MCF 10A (cell line): ENCODE results near the gene KRT4. TPM values are rescaled to one million over a fixed set of nuclear protein-coding genes. Genes with fewer than 3 reads are reported as not detected.

Experiments
- BruUV-seq: library from RNA; stranded (reverse); fragments of 400-500 nt; replicated peaks from 2 replicates; lab custom pipeline; 2021; lab: Mats Ljungman, UMichigan
- CTCF ChIA-PET: fragments of 300-600 bp; sonication (Branson Sonifier 250); formaldehyde crosslinking; extraction: SDS; loops from one replicate; lab custom pipeline; 2021; ENCODE audit warnings: antibody characterized with exemption, inconsistent platforms; lab: Yijun Ruan, JAX
- POLR2A ChIA-PET: fragments of 300-600, 350-650 bp; sonication (Branson Sonifier 250); formaldehyde crosslinking; extraction: SDS; loops from one replicate; lab custom pipeline; 2020; ENCODE audit warnings: antibody characterized with exemption, inconsistent platforms; lab: Yijun Ruan, JAX
- DNase-seq: peaks from one replicate; pipeline ENCODE4 v3.0.0-alpha.2; 2018; ENCODE audit not compliant: unreplicated experiment
- H3K27ac Mint-ChIP-seq: one replicate; pipeline ENCODE4 v1.8.0; 2022; ENCODE audit warnings: mild to moderate bottlenecking, low read depth, mixed read lengths; ENCODE audit not compliant: unreplicated experiment
- H3K27me3 Mint-ChIP-seq: one replicate; pipeline ENCODE4 v1.8.0; 2022; ENCODE audit warnings: mixed read lengths; ENCODE audit not compliant: insufficient read depth, unreplicated experiment
- H3K36me3 Mint-ChIP-seq: one replicate; pipeline ENCODE4 v1.8.0; 2022; ENCODE audit warnings: mild to moderate bottlenecking, moderate library complexity, mixed read lengths; ENCODE audit not compliant: insufficient read depth, unreplicated experiment
- H3K4me1 Mint-ChIP-seq: one replicate; pipeline ENCODE4 v1.8.0; 2022; ENCODE audit warnings: mixed read lengths; ENCODE audit not compliant: insufficient read depth, unreplicated experiment
- H3K4me3 Mint-ChIP-seq: one replicate; pipeline ENCODE4 v1.8.0; 2022; ENCODE audit warnings: mild to moderate bottlenecking, moderate library complexity, mixed read lengths; ENCODE audit not compliant: unreplicated experiment
- H3K9me3 Mint-ChIP-seq: one replicate; pipeline ENCODE4 v1.8.0; 2022; ENCODE audit warnings: mixed read lengths; ENCODE audit not compliant: unreplicated experiment
- CTCF ChIP-seq: fragments of 200-600 bp; IDR thresholded peaks from one replicate; pipeline ENCODE4 v1.8.0; 2022; ENCODE audit warnings: antibody characterized with exemption, mild to moderate bottlenecking; ENCODE audit not compliant: unreplicated experiment
- intact Hi-C: fragments of 100-400 bp; cut with micrococcal nuclease; formaldehyde crosslinking; loops from 2 replicates; pipeline ENCODE4 v1.14.1; 2022
- total RNA-seq: library from RNA; stranded (reverse); gene quantifications from 2 replicates; pipeline ENCODE4 v1.2.3, GENCODE V29; 2022

The KRT4 gene
- total RNA-seq, 1 experiment from 2014 or later, result not detected

- Mint-ChIP-seq H3K27ac (no peak overlapping the region), H3K4me1 (peaks cover 6% of the 10 kb centered on the region), H3K4me3 (no peak overlapping the region), H3K27me3 (no peaks in the 10 kb centered on the region), H3K36me3 (no peaks in the 10 kb centered on the region), H3K9me3 (no peaks in the 10 kb centered on the region)
- no peak for DNase-seq
- intact Hi-C loops, result no loop called here
- BruUV-seq, result no TSS peak
- TF ChIP-seq CTCF, result no peak
- ChIA-PET POLR2A (interaction anchor here (1.3 kb wide), 1 partner anchor 11 kb away, joined by 3 read pairs; no protein-coding TSS in a partner anchor), CTCF (interaction anchor here (0.6 to 1.1 kb wide), 2 partner anchors 17 to 209 kb away, joined by 3 read pairs; no protein-coding TSS in a partner anchor)
Measured at GRCh38 chr12:52791271-52792184, 22.4 kb downstream of the KRT4 start.

GRCh38 chr12:52790427-52791270, 23.3 kb downstream of the KRT4 start:
- peaks cover 6% of the 10 kb centered on the region for H3K27me3 Mint-ChIP-seq
- intact Hi-C loops, result no loop called here
- CTCF ChIA-PET, result interaction anchor here (0.6 to 1.1 kb wide), 3 partner anchors 18 to 456 kb away, joined by 3 read pairs; no protein-coding TSS in a partner anchor
- no peak for TF ChIP-seq CTCF
- H3K4me3 Mint-ChIP-seq, result no peak overlapping the region
- H3K36me3 Mint-ChIP-seq, result no peaks in the 10 kb centered on the region
- no peak for DNase-seq
- POLR2A ChIA-PET, result no interaction called here
- peaks cover 4% of the 10 kb centered on the region for H3K9me3 Mint-ChIP-seq
- H3K27ac Mint-ChIP-seq, result no peak overlapping the region
- peaks cover 6% of the 10 kb centered on the region for H3K4me1 Mint-ChIP-seq
- BruUV-seq, result no TSS peak

GRCh38 chr12:52789637-52790426, 24.1 kb downstream of the KRT4 start:
- no TSS peak for BruUV-seq
- TF ChIP-seq CTCF, result no peak

More at GRCh38 chr12:52789637-52790426, 24.1 kb downstream of the KRT4 start:
- Mint-ChIP-seq H3K9me3 (peaks cover 7% of the 10 kb centered on the region), H3K4me1 (peaks cover 6% of the 10 kb centered on the region), H3K4me3 (no peak overlapping the region), H3K36me3 (no peaks in the 10 kb centered on the region), H3K27me3 (peaks cover 14% of the 10 kb centered on the region), H3K27ac (no peak overlapping the region)
- intact Hi-C loops, result no loop called here
- DNase-seq, result no peak
- ChIA-PET POLR2A (no interaction called here), CTCF (interaction anchor here (0.7 kb wide), 1 partner anchor 455 kb away, joined by 3 read pairs; no protein-coding TSS in a partner anchor)
